Bronchial epithelial cell (primary cell): ENCODE results near the gene CYYR1. TPM values are rescaled to one million over a fixed set of nuclear protein-coding genes. Genes with fewer than 3 reads are reported as not detected.
A peak's percentile ranks its signal among the peaks of the same experiment; 100 is the strongest.

Experiments
- DNase-seq: peaks from one replicate; pipeline ENCODE4 v3.0.0-alpha.2; 2010; ENCODE audit warnings: low read depth
- FAIRE-seq: peaks from 2 replicates; lab custom pipeline; 2011; peaks lifted over from hg19 to GRCh38; lab: Jason Lieb, UNC
- H3K27me3 ChIP-seq: 2 replicates; pipeline ENCODE4 v1.5.1; 2011; ENCODE audit warnings: low read length; ENCODE audit not compliant: control insufficient read depth, insufficient read depth
- H3K36me3 ChIP-seq: 2 replicates; pipeline ENCODE4 v1.5.1; 2011; ENCODE audit warnings: low read length; ENCODE audit not compliant: control insufficient read depth, insufficient read depth
- H3K4me3 ChIP-seq: 2 replicates; pipeline ENCODE4 v1.5.1; 2011; ENCODE audit warnings: mild to moderate bottlenecking, low read depth, low read length, control low read depth
- CTCF ChIP-seq: IDR thresholded peaks from 2 replicates; pipeline ENCODE4 v1.5.1; 2011; ENCODE audit warnings: mild to moderate bottlenecking, moderate library complexity, low read length, control low read depth, inconsistent platforms; ENCODE audit not compliant: insufficient read depth, severe bottlenecking
- total RNA-seq: library from RNA; depleted of rRNA; stranded (reverse); fragments of >200 nt; gene quantifications from 2 replicates; pipeline ENCODE4 v1.2.1, GENCODE V29; 2014

The CYYR1 gene
- total RNA-seq, 1 donor from 2014 or later = 1.1 TPM

- H3K27me3 ChIP-seq = no peaks in the 10 kb centered on the region
- no peak overlapping the region for H3K4me3 ChIP-seq
- FAIRE-seq (no peak), DNase-seq (no peak)
- H3K36me3 ChIP-seq = no peaks in the 10 kb centered on the region
- TF ChIP-seq CTCF = no peak
These were observed 83.3 kb downstream of the CYYR1 start for GRCh38 chr21:26489781-26490180.

GRCh38 chr21:26487981-26488480 is 85.1 kb downstream of the CYYR1 start:
- DNase-seq = no peak
- no peak overlapping the region for H3K4me3 ChIP-seq
- no peak for FAIRE-seq
- no peaks in the 10 kb centered on the region for H3K36me3 ChIP-seq
- no peak for TF ChIP-seq CTCF
- H3K27me3 ChIP-seq = no peaks in the 10 kb centered on the region

GRCh38 chr21:26473471-26473870 is 99.6 kb downstream of the CYYR1 start:
- no peak for TF ChIP-seq CTCF
- no peaks in the 10 kb centered on the region for H3K36me3 ChIP-seq
- no peaks in the 10 kb centered on the region for H3K27me3 ChIP-seq
- FAIRE-seq (no peak), DNase-seq (no peak)
- H3K4me3 ChIP-seq = no peak overlapping the region

- H3K4me3 ChIP-seq = no peak overlapping the region
- no peaks in the 10 kb centered on the region for H3K36me3 ChIP-seq
- FAIRE-seq = no peak
- no peaks in the 10 kb centered on the region for H3K27me3 ChIP-seq
- DNase-seq = no peak
- no peak for TF ChIP-seq CTCF
These were observed 102.0 kb downstream of the CYYR1 start for GRCh38 chr21:26471099-26471471.

GRCh38 chr21:26470351-26471098 is 102.6 kb downstream of the CYYR1 start:
- no peaks in the 10 kb centered on the region for H3K27me3 ChIP-seq
- DNase-seq (no peak), FAIRE-seq (no peak)
- no peaks in the 10 kb centered on the region for H3K36me3 ChIP-seq
- H3K4me3 ChIP-seq = no peak overlapping the region
- TF ChIP-seq CTCF = no peak

- no peak overlapping the region for H3K4me3 ChIP-seq
- no peak for TF ChIP-seq CTCF
- H3K27me3 ChIP-seq = no peaks in the 10 kb centered on the region
- DNase-seq (peak; percentile 91), FAIRE-seq (no peak)
- H3K36me3 ChIP-seq = no peaks in the 10 kb centered on the region
These were observed 103.3 kb downstream of the CYYR1 start for GRCh38 chr21:26469789-26470188.
